Mesendoderm (in vitro differentiated cells): ENCODE data around the gene PTPN2.
A peak's percentile ranks its signal among the peaks of the same experiment; 100 is the strongest.

Source experiments
- DNase-seq: peaks from one replicate; pipeline ENCODE4 v3.0.0; 2013
- H2AK5ac ChIP-seq: 2 replicates; pipeline ENCODE4 v1.6.1; 2013; ENCODE audit warnings: low read length, inconsistent platforms
- H2BK120ac ChIP-seq: 2 replicates; pipeline ENCODE4 v1.6.1; 2013; ENCODE audit warnings: low read depth, mild to moderate bottlenecking, low read length, moderate library complexity, mixed read lengths
- H2BK15ac ChIP-seq: replicated peaks from 2 replicates; pipeline ENCODE4 v1.6.1; 2013; ENCODE audit warnings: low read depth, mild to moderate bottlenecking, moderate library complexity
- H2BK5ac ChIP-seq: 2 replicates; pipeline ENCODE4 v1.6.1; 2013; ENCODE audit warnings: low read length, inconsistent platforms
- H3K18ac ChIP-seq: 2 replicates; pipeline ENCODE4 v1.6.1; 2013; ENCODE audit warnings: mild to moderate bottlenecking, low read length, mixed read lengths
- H3K23ac ChIP-seq: one replicate; pipeline ENCODE4 v1.6.1; 2013; ENCODE audit warnings: low read length
- H3K27ac ChIP-seq: 2 replicates; pipeline ENCODE4 v1.5.1; 2013; ENCODE audit warnings: low read depth, mild to moderate bottlenecking, inconsistent platforms, low read length, moderate library complexity
- H3K27me3 ChIP-seq: 2 replicates; pipeline ENCODE4 v1.6.1; 2013; ENCODE audit warnings: low read length, control low read depth, mild to moderate bottlenecking, inconsistent platforms; ENCODE audit not compliant: insufficient read depth, poor library complexity
- H3K36me3 ChIP-seq: 2 replicates; pipeline ENCODE4 v1.6.1; 2013; ENCODE audit warnings: low read length, inconsistent platforms; ENCODE audit not compliant: control insufficient read depth, insufficient read depth
- H3K4ac ChIP-seq: one replicate; pipeline ENCODE4 v1.6.1; 2013; ENCODE audit warnings: low read depth, mild to moderate bottlenecking, low read length, moderate library complexity
- H3K4me1 ChIP-seq: 2 replicates; pipeline ENCODE4 v1.6.1; 2013; ENCODE audit warnings: low read depth, low read length, inconsistent platforms; ENCODE audit not compliant: control insufficient read depth
- H3K4me2 ChIP-seq: 2 replicates; pipeline ENCODE4 v1.6.1; 2013; ENCODE audit warnings: low read length
- H3K4me3 ChIP-seq: 2 replicates; pipeline ENCODE4 v1.5.1; 2013; ENCODE audit warnings: mild to moderate bottlenecking, low read length
- H3K56ac ChIP-seq: one replicate; pipeline ENCODE4 v1.6.1; 2013; ENCODE audit warnings: low read length
- H3K79me1 ChIP-seq: 2 replicates; pipeline ENCODE4 v1.6.1; 2013; ENCODE audit warnings: low read length, inconsistent platforms
- H3K79me2 ChIP-seq: 2 replicates; pipeline ENCODE4 v1.6.1; 2013; ENCODE audit warnings: mild to moderate bottlenecking, low read length; ENCODE audit not compliant: control insufficient read depth, insufficient read depth
- H3K9ac ChIP-seq: 2 replicates; pipeline ENCODE4 v1.6.1; 2013; ENCODE audit warnings: low read length, inconsistent platforms
- H4K5ac ChIP-seq: one replicate; pipeline ENCODE4 v1.6.1; 2013; ENCODE audit warnings: low read length
- H4K8ac ChIP-seq: one replicate; pipeline ENCODE4 v1.6.1; 2013; ENCODE audit warnings: low read depth, mild to moderate bottlenecking, control low read depth, low read length, moderate library complexity
- WGBS: extraction: QIAGEN DNeasy Blood & Tissue Kit; methylation state at CpG from one replicate; pipeline ENCODE4 v1.1.7; 2013; ENCODE audit warnings: low lambda C conversion rate, missing lambda C conversion rate; ENCODE audit not compliant: insufficient coverage; ENCODE audit errors: extremely low coverage; 5-methylcytosine and 5-hydroxymethylcytosine counted together

The PTPN2 gene

GRCh38 chr18:12840382-12840781, 43.7 kb downstream of the PTPN2 start:
- Histone ChIP-seq H2BK120ac (no peak overlapping the region), H4K5ac (no peak overlapping the region), H3K4me1 (peaks cover 2% of the 10 kb centered on the region), H2BK5ac (no peak overlapping the region), H3K9ac (no peak overlapping the region), H3K27me3 (no peaks in the 10 kb centered on the region), H2AK5ac (no peak overlapping the region), H3K18ac (no peak overlapping the region), H3K4me3 (no peak overlapping the region), H3K56ac (no peak overlapping the region), H3K23ac (peak overlapping the region; percentile 19), H3K4ac (no peak overlapping the region), H3K27ac (no peak overlapping the region), H3K79me1 (peaks cover 14% of the 10 kb centered on the region), H3K36me3 (peaks cover 3% of the 10 kb centered on the region), H2BK15ac (no peak overlapping the region), H4K8ac (no peak overlapping the region), H3K4me2 (no peak overlapping the region), H3K79me2 (peaks cover 25% of the 10 kb centered on the region)
- no CpG with 5 or more reads among the region's 3 CpGs for WGBS
- DNase-seq, result no peak

- no peak overlapping the region for H2BK5ac ChIP-seq
- DNase-seq, result no peak
- no peak overlapping the region for H3K4me3 ChIP-seq
- H3K23ac ChIP-seq, result no peak overlapping the region
- H3K79me1 ChIP-seq, result peaks cover 14% of the 10 kb centered on the region
- peaks cover 3% of the 10 kb centered on the region for H3K36me3 ChIP-seq
- H3K4me2 ChIP-seq, result no peak overlapping the region
- no peak overlapping the region for H4K5ac ChIP-seq
- no peak overlapping the region for H3K4ac ChIP-seq
- no peak overlapping the region for H3K9ac ChIP-seq
- H4K8ac ChIP-seq, result no peak overlapping the region
- H2AK5ac ChIP-seq, result no peak overlapping the region
- H2BK120ac ChIP-seq, result no peak overlapping the region
- H3K79me2 ChIP-seq, result peaks cover 25% of the 10 kb centered on the region
- H3K18ac ChIP-seq, result no peak overlapping the region
- H3K27ac ChIP-seq, result no peak overlapping the region
- no CpG with 5 or more reads among the region's 1 CpG for WGBS
- no peak overlapping the region for H2BK15ac ChIP-seq
- H3K56ac ChIP-seq, result no peak overlapping the region
- H3K4me1 ChIP-seq, result peaks cover 2% of the 10 kb centered on the region
- H3K27me3 ChIP-seq, result no peaks in the 10 kb centered on the region
These were observed 44.4 kb downstream of the PTPN2 start for GRCh38 chr18:12839526-12840196.

DNA sequence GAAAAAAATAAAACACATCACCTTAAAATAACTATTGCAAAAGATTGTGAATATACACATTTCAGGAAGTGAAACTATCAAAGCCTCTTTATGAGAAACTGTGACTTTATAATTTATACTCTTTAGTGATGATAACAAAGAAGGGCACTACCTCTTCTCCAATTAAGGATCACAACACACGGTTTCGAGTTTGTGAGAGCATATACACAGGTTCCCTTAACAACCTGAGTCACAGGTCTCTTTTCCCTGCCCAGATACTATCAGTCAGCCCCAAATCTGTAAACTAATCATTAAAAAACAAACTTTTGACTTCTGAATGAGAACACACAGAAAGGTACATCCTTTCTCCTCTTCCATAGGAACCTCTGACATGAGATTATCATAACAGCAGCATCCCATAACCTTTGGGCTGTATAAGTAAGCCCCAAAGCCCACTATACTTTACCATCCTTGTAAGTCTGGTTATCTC, 44.9 kb downstream of the PTPN2 start:
- Histone ChIP-seq H3K4me2 (no peak overlapping the region), H2BK15ac (no peak overlapping the region), H3K4me3 (no peak overlapping the region), H4K5ac (no peak overlapping the region), H3K36me3 (peaks cover 3% of the 10 kb centered on the region), H3K4me1 (peaks cover 2% of the 10 kb centered on the region), H3K27me3 (no peaks in the 10 kb centered on the region), H2AK5ac (no peak overlapping the region), H3K9ac (no peak overlapping the region), H2BK5ac (no peak overlapping the region), H3K79me2 (peaks cover 25% of the 10 kb centered on the region), H3K18ac (no peak overlapping the region), H3K79me1 (peaks cover 14% of the 10 kb centered on the region), H4K8ac (no peak overlapping the region), H3K27ac (no peak overlapping the region), H3K23ac (no peak overlapping the region), H3K4ac (no peak overlapping the region), H3K56ac (no peak overlapping the region), H2BK120ac (no peak overlapping the region)
- DNase-seq, result no peak
- no CpG with 5 or more reads among the region's 2 CpGs for WGBS

DNA sequence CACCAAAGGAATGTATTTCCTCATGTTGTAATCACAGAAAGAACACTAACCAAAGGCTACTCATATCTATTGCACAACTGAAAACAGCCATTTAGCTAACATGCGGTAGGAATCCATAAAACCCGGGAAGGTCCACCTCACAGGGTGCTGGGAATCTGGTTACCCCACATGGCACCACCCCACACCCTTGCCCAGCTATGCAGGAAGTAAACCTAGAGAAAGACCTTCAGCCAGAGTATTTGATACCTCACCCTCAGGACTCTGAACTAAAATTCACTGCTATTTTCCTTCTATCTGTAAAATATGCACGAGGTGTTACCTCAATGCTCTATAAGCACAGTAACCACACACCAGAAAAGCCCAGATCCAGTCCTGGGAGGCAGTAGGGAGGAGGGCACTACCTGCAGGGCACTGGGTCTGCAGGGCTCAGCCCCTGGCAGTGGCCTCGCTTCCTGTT, 45.8 kb downstream of the PTPN2 start:
- Histone ChIP-seq H2BK5ac (no peak overlapping the region), H3K4me1 (peaks cover 2% of the 10 kb centered on the region), H3K56ac (no peak overlapping the region), H3K4me3 (no peak overlapping the region), H3K79me1 (peaks cover 11% of the 10 kb centered on the region), H4K5ac (no peak overlapping the region), H3K4ac (no peak overlapping the region), H2BK120ac (no peak overlapping the region), H3K9ac (no peak overlapping the region), H3K27me3 (no peaks in the 10 kb centered on the region), H3K36me3 (peaks cover 3% of the 10 kb centered on the region), H3K23ac (no peak overlapping the region), H3K18ac (peak overlapping the region; percentile 60), H4K8ac (no peak overlapping the region), H3K79me2 (peaks cover 21% of the 10 kb centered on the region), H2AK5ac (no peak overlapping the region), H3K4me2 (no peak overlapping the region), H3K27ac (no peak overlapping the region), H2BK15ac (no peak overlapping the region)
- WGBS, result no CpG with 5 or more reads among the region's 4 CpGs
- peak; percentile 57 for DNase-seq

DNA sequence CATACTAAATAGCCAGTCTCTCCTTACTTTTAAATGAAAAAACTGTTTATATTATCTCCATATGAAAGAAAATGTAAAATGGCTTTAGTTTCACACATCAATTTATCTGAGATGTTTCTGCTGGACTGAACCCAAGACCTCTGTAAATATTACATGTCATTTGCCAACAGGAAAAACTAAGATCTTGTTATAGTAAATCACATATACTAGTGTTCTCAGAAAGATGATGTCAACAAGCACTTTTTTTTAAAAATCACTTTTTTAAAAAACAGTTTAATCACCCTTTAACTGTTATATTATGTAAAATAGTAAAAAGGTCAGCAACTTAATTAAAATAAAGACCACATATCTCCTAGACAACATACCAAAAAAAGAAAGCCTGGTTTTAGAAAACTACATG, 46.3 kb downstream of the PTPN2 start:
- H2BK120ac ChIP-seq, result no peak overlapping the region
- H2AK5ac ChIP-seq, result no peak overlapping the region
- H2BK15ac ChIP-seq, result no peak overlapping the region
- no peak overlapping the region for H3K23ac ChIP-seq
- no peak overlapping the region for H3K18ac ChIP-seq
- H3K36me3 ChIP-seq, result peaks cover 3% of the 10 kb centered on the region
- no peak overlapping the region for H3K27ac ChIP-seq
- peaks cover 11% of the 10 kb centered on the region for H3K79me1 ChIP-seq
- H4K8ac ChIP-seq, result no peak overlapping the region
- peaks cover 21% of the 10 kb centered on the region for H3K79me2 ChIP-seq
- H3K4me1 ChIP-seq, result peaks cover 2% of the 10 kb centered on the region
- no peak overlapping the region for H3K4ac ChIP-seq
- no peak overlapping the region for H3K9ac ChIP-seq
- no peak overlapping the region for H3K56ac ChIP-seq
- H4K5ac ChIP-seq, result no peak overlapping the region
- H2BK5ac ChIP-seq, result no peak overlapping the region
- H3K4me3 ChIP-seq, result no peak overlapping the region
- DNase-seq, result no peak
- no peaks in the 10 kb centered on the region for H3K27me3 ChIP-seq
- no peak overlapping the region for H3K4me2 ChIP-seq

DNA sequence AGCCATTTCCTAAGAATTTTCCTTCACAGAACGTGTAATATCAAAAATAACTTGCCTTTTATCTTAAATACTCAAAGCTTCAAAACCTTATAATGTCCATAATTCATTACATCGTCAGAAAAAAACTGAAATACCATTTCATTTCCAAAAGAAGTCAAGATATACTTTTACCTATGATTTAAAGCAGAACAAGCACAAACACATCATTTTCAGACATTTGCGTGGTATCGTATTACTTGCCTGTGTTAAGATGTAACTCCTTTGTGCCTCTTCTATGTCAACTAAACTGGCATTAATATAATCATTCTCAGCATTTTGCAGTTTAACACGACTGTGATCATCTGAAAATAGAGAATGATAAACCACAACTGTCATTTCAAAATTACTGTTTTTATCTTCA, 47.5 kb downstream of the PTPN2 start:
- WGBS, result no CpG with 5 or more reads among the region's 5 CpGs
- no peak overlapping the region for H3K4ac ChIP-seq
- no peak for DNase-seq
- no peak overlapping the region for H2BK120ac ChIP-seq
- no peak overlapping the region for H2BK5ac ChIP-seq
- H3K4me2 ChIP-seq, result no peak overlapping the region
- no peak overlapping the region for H2BK15ac ChIP-seq
- H3K4me3 ChIP-seq, result no peak overlapping the region
- no peak overlapping the region for H4K8ac ChIP-seq
- peaks cover 3% of the 10 kb centered on the region for H3K36me3 ChIP-seq
- H3K4me1 ChIP-seq, result peaks cover 2% of the 10 kb centered on the region
- no peak overlapping the region for H3K23ac ChIP-seq
- H3K79me1 ChIP-seq, result peaks cover 11% of the 10 kb centered on the region
- no peak overlapping the region for H3K9ac ChIP-seq
- no peaks in the 10 kb centered on the region for H3K27me3 ChIP-seq
- H4K5ac ChIP-seq, result no peak overlapping the region
- no peak overlapping the region for H3K27ac ChIP-seq
- H3K56ac ChIP-seq, result no peak overlapping the region
- H3K79me2 ChIP-seq, result peaks cover 18% of the 10 kb centered on the region
- no peak overlapping the region for H3K18ac ChIP-seq
- H2AK5ac ChIP-seq, result no peak overlapping the region
